T-helper 1 cell treated with Interleukin-12 subunit alpha and Interleukin-12 subunit beta and Interleukin-4 antibody, amounts not matched to agents 30 μg/mL and 1 μg/mL, for 36 hours (primary cell): ENCODE data around the gene PDHX.
"Not testable (repeated sequence)": the region's sequence is repeated elsewhere in the genome, so short reads cannot be mapped to it uniquely, and the experiment has no call there.

ENCODE experiments used
- H3K27ac Mint-ChIP-seq: one replicate; pipeline ENCODE4 v1.8.0; 2021; ENCODE audit warnings: mild to moderate bottlenecking, mixed read lengths
- H3K27me3 Mint-ChIP-seq: one replicate; pipeline ENCODE4 v1.8.0; 2021; ENCODE audit warnings: low read depth, mixed read lengths
- H3K36me3 Mint-ChIP-seq: one replicate; pipeline ENCODE4 v1.8.0; 2021; ENCODE audit warnings: low read depth, mixed read lengths
- H3K4me1 Mint-ChIP-seq: one replicate; pipeline ENCODE4 v1.8.0; 2021; ENCODE audit warnings: low read depth, mixed read lengths
- H3K4me3 Mint-ChIP-seq: one replicate; pipeline ENCODE4 v1.8.0; 2021; ENCODE audit warnings: mild to moderate bottlenecking, moderate library complexity, mixed read lengths
- H3K9me3 Mint-ChIP-seq: one replicate; pipeline ENCODE4 v1.8.0; 2021; ENCODE audit warnings: mixed read lengths

The PDHX gene

DNA sequence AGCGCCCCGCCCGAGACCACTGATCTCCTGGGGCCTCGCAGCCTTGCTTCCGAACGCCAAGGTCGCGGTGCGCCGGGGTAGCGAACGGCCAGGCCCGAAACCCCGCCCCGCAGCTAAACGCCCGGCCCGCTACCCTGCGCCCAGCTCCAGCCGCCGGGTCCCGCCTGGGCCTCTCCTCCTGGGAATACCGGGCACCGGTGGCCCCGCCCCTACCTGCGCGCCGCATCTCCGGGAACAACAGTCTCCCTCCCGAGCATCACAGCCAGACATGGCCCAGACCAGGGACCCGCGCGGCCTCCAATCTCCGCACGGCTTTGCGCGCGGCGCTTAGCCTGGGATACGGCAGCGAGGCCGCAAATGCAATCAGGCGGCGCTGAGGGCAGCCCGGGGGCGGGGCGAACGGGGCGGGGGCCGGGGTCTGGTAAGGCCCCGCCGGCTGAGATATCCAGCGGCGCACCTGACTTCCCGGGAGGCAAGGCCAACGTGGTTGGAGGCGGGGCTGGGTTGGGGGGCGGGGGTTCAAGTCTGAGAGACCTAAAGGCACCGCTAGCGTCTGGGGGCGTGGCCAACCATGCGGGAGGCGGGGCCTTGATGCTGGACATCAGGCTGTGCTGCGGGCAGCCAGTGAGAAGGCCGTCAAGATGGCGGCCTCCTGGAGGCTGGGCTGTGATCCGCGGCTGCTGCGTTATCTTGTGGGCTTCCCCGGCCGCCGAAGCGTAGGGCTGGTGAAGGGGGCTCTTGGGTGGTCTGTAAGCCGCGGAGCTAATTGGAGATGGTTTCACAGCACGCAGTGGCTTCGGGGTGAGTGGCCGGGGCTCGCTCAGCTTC is at the start of gene PDHX, which contains the start of gene APIP:
Gene PDHX, plus strand, starts transcription at position 604 of the 828 bp plus-strand sequence. Its CDS starts 38 bp downstream, at position 642.
Gene APIP, minus strand, starts transcription at position 365 of the 828 bp plus-strand sequence. Its CDS starts 95 bp downstream, at position 270.
- Mint-ChIP-seq H3K27me3 (no peaks in the 10 kb centered on the region), H3K4me1 (peaks cover 25% of the 10 kb centered on the region), H3K9me3 (no peaks in the 10 kb centered on the region), H3K27ac (peak within 1 kb of the TSS; percentile 90), H3K4me3 (peak within 1 kb of the TSS; percentile 95), H3K36me3 (peaks cover 12% of the 10 kb centered on the region)

GRCh38 chr11:34869425-34869824 is 47.0 kb upstream of the PDHX start:
- Mint-ChIP-seq H3K27me3 (peaks cover 2% of the 10 kb centered on the region), H3K4me3 (no peak overlapping the region), H3K27ac (no peak overlapping the region), H3K4me1 (no peaks in the 10 kb centered on the region), H3K9me3 (no peaks in the 10 kb centered on the region), H3K36me3 (no peaks in the 10 kb centered on the region)

GRCh38 chr11:34870548-34871196 is 45.7 kb upstream of the PDHX start:
- Mint-ChIP-seq H3K27ac (no peak overlapping the region), H3K4me3 (no peak overlapping the region), H3K4me1 (no peaks in the 10 kb centered on the region), H3K9me3 (no peaks in the 10 kb centered on the region), H3K36me3 (no peaks in the 10 kb centered on the region), H3K27me3 (no peaks in the 10 kb centered on the region)

GRCh38 chr11:34874202-34874601 is 42.2 kb upstream of the PDHX start:
- Mint-ChIP-seq H3K9me3 (no peaks in the 10 kb centered on the region), H3K36me3 (no peaks in the 10 kb centered on the region), H3K27ac (no peak overlapping the region), H3K4me3 (no peak overlapping the region), H3K4me1 (no peaks in the 10 kb centered on the region), H3K27me3 (no peaks in the 10 kb centered on the region)

DNA sequence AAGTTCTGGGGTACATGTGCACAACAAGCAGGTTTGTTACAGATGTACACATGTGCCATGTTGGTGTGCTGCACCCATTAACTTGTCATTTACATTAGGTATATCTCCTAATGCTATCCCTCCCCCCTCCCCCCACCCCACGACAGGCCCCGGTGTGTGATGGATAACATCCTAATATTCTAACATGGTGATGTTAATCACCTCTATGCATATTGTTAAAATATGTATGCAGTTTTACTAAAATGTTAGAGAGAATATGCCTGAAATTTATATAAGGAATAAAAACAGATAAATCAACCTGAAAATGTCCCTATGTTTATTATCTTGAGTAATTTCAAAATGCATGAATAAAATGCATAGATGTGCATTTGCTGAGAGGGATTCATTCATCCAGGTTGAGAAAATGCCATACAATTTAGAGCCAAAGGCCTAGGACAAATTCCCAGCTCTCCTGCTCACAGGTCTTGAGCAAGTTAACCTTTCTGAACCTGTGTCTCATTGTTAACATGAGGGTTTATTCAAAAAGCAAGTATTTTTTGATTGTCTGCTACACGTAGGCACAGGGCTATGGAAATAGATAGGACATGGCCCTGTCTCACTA is 38.9 kb upstream of the PDHX start:
- Mint-ChIP-seq H3K9me3 (no peaks in the 10 kb centered on the region), H3K4me3 (no peak overlapping the region), H3K27ac (no peak overlapping the region), H3K4me1 (no peaks in the 10 kb centered on the region), H3K27me3 (no peaks in the 10 kb centered on the region), H3K36me3 (peaks cover 7% of the 10 kb centered on the region)

DNA sequence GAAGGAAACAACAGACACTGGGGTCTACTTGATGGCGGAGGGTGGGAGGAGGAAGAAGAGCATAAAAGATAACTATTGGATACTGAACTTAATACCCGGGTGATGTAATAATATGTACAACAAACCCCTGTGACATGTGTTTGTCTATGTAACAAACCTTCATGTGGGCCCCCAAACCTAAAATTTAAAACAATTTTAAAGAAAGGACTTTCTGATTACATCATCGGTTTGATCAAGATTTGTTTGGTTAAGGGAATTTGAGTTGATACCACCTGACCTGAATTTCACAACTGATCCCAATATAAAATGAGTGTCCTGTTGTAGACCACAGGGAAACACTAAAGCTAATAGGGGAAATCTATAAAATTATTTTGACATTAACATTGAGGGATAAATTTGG is 34.5 kb upstream of the PDHX start:
- H3K27ac Mint-ChIP-seq = no peak overlapping the region
- no peaks in the 10 kb centered on the region for H3K9me3 Mint-ChIP-seq
- no peaks in the 10 kb centered on the region for H3K27me3 Mint-ChIP-seq
- H3K36me3 Mint-ChIP-seq = peaks cover 9% of the 10 kb centered on the region
- H3K4me1 Mint-ChIP-seq = no peaks in the 10 kb centered on the region
- no peak overlapping the region for H3K4me3 Mint-ChIP-seq

- Mint-ChIP-seq H3K27me3 (no peaks in the 10 kb centered on the region), H3K4me1 (no peaks in the 10 kb centered on the region), H3K27ac (no peak overlapping the region), H3K36me3 (peaks cover 9% of the 10 kb centered on the region), H3K4me3 (no peak overlapping the region), H3K9me3 (no peaks in the 10 kb centered on the region)
Observed at GRCh38 chr11:34886609-34887008, 29.8 kb upstream of the PDHX start.

DNA sequence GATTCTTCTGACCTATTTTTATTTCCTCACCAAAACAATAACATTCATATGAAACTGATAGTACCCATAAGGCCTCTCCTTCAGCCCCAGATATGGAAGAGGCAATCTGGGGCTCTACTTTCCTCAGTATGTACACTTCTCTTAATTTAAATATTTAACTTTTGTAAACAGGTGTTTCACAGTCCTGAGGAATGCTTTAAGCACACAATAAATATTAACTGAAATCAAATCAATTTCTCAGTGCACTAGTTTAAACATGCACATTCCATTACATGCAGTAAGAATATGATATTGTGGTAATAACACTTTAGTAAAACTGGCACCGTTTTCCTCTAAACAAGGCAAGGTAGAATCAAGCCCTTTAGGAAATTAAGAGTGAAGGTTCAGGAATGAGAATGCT is 29.2 kb upstream of the PDHX start:
- Mint-ChIP-seq H3K27ac (no peak overlapping the region), H3K36me3 (peaks cover 5% of the 10 kb centered on the region), H3K4me1 (no peaks in the 10 kb centered on the region), H3K4me3 (no peak overlapping the region), H3K9me3 (no peaks in the 10 kb centered on the region), H3K27me3 (no peaks in the 10 kb centered on the region)

- H3K4me1 Mint-ChIP-seq = no peaks in the 10 kb centered on the region
- peaks cover 3% of the 10 kb centered on the region for H3K36me3 Mint-ChIP-seq
- H3K27me3 Mint-ChIP-seq = no peaks in the 10 kb centered on the region
- no peaks in the 10 kb centered on the region for H3K9me3 Mint-ChIP-seq
- no peak overlapping the region for H3K4me3 Mint-ChIP-seq
- no peak overlapping the region for H3K27ac Mint-ChIP-seq
Observed at GRCh38 chr11:34890089-34890488, 26.3 kb upstream of the PDHX start.

DNA sequence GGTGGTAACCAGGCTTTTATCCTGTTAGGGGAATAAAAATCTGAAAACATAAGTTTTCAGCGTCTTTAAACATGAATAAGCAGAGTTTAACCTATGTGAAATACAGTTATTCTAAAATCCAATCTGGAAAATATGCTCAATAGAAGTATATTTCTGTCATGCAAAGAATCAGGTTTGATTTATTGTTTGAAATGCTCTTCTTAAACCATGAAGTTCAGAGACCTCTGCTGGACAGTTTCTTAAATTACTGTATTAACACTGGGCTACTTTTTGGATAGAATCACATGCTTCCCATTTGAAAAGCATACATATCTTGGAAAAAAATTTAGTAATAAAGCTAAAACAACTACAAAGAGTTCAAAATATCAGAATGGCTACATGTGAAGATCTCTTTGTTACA is 25.6 kb upstream of the PDHX start:
- H3K4me3 Mint-ChIP-seq = no peak overlapping the region
- no peaks in the 10 kb centered on the region for H3K9me3 Mint-ChIP-seq
- H3K36me3 Mint-ChIP-seq = peaks cover 3% of the 10 kb centered on the region
- H3K27me3 Mint-ChIP-seq = no peaks in the 10 kb centered on the region
- H3K27ac Mint-ChIP-seq = no peak overlapping the region
- no peaks in the 10 kb centered on the region for H3K4me1 Mint-ChIP-seq

- Mint-ChIP-seq H3K36me3 (peaks cover 9% of the 10 kb centered on the region), H3K27me3 (no peaks in the 10 kb centered on the region), H3K9me3 (peaks cover 6% of the 10 kb centered on the region), H3K27ac (no peak overlapping the region), H3K4me1 (no peaks in the 10 kb centered on the region), H3K4me3 (no peak overlapping the region)
Observed at GRCh38 chr11:34891611-34892010, 24.8 kb upstream of the PDHX start.

DNA sequence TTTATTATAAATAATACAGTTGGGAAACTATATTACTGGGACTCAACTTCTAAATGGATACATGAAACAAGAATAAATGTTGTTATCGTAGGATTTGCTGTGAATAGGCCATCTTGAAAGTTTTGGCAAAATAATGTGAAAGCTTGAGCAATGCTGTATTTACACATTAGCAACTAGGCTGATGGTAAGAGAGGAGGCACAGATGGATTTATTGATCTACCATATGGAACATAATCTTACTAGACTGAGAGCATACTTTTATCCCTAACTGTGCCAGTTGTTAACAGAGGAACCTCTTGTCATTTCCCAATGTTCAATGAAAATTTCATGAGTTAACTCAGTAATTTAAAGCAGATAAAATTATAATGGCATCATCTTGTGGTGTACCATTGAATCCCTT is 23.0 kb upstream of the PDHX start:
- Mint-ChIP-seq H3K27ac (no peak overlapping the region), H3K36me3 (peaks cover 8% of the 10 kb centered on the region), H3K4me3 (no peak overlapping the region), H3K9me3 (peaks cover 15% of the 10 kb centered on the region), H3K27me3 (no peaks in the 10 kb centered on the region), H3K4me1 (no peaks in the 10 kb centered on the region)

- not testable (repeated sequence) for H3K4me3 Mint-ChIP-seq, H3K27ac Mint-ChIP-seq, H3K4me1 Mint-ChIP-seq, H3K27me3 Mint-ChIP-seq
- Mint-ChIP-seq H3K9me3 (peaks cover 39% of the 10 kb centered on the region), H3K36me3 (peaks cover 16% of the 10 kb centered on the region)
Observed at GRCh38 chr11:34896191-34896590, 20.2 kb upstream of the PDHX start.

DNA sequence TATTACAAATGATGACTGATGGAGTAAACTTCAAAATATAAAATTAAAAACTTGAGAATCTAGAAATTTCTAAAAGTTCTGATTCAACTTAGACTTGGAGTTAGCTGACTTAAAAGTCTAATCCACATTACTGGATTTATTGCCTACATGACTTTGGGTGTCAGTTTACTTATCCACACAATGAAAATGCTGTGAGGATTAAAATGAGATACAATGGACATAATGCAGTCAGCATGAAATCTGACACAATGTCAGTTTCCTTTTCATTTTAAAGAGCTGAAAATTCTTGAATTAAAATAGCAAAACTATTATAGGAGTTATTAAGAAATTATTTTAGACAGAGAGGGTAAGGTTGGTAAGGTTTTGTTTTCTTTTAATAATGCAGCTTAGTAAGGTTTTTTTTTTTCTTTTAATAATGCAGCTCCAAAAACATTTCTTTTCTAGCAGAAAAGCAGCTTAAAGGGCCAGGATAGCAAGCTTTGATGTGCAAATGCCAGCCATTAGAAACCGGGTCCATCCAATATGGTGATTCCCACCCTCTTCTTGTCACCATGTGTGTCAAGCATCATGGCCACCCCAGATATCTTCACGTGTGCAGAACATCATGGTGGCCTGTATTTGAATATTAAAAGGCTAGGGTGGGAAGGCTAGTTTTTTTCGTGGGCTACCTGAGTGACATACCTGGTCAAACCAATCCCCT is 19.1 kb upstream of the PDHX start:
- Mint-ChIP-seq H3K36me3 (peaks cover 18% of the 10 kb centered on the region), H3K4me3 (no peak overlapping the region)

More for the DNA sequence above, 19.1 kb upstream of the PDHX start:
- no peaks in the 10 kb centered on the region for H3K4me1 Mint-ChIP-seq
- H3K9me3 Mint-ChIP-seq = peaks cover 50% of the 10 kb centered on the region
- no peaks in the 10 kb centered on the region for H3K27me3 Mint-ChIP-seq
- H3K27ac Mint-ChIP-seq = no peak overlapping the region
